GM18502 (cell line): ENCODE measurements around the gene UGT1A4.

ENCODE experiments used
- ATAC-seq: cut with Tn5 transposase; IDR thresholded peaks from one replicate; pipeline ENCODE4 v1.9.1; 2021; ENCODE audit warnings: mild to moderate bottlenecking; ENCODE audit not compliant: unreplicated experiment, poor library complexity

The UGT1A4 gene

GRCh38 chr2:233718552-233718951, at the start of gene UGT1A4:
Gene UGT1A4, plus strand, starts transcription at chr2:233718736. Its CDS starts 85 bp downstream, at chr2:233718821.
- ATAC-seq = no peak

DNA sequence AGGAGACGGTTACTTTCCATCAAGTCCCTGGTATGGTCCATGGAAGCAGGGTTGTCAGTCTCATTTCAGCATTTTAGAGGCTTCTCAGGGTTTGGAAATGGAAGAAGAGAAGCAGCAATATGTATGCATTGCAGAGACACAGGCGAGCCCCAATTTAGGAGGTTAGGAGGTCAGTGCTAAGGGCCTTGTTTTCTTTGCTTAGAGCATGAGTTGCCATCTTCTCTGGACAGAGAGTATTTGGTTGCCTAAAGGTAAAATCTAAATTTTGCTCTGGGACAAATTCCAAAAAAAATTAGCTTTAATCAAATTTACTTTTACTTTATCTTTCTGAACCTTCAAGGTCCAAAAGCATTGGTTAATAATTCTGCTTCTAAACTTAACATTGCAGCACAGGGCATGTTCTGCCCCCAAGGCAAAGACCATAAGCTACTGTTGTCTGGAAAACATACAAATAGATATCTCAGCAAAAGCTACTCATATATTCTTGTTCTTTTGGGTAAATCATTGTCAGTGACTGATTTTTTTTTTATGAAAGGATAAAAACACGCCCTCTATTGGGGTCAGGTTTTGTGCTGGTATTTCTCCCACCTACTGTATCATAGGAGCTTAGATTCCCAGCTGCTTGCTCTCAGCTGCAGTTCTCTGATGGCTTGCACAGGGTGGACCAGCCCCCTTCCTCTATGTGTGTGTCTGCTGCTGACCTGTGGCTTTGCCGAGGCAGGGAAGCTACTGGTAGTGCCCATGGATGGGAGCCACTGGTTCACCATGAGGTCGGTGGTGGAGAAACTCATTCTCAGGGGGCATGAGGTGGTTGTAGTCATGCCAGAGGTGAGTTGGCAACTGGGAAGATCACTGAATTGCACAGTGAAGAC, 47.0 kb upstream of the UGT1A4 start, which contains the start of gene UGT1A9:
Gene UGT1A9, plus strand, starts transcription at position 609 of the 872 bp plus-strand sequence. Its CDS starts 37 bp downstream, at position 646.
- no peak for ATAC-seq

GRCh38 chr2:233672886-233673285, 45.6 kb upstream of the UGT1A4 start:
- no peak for ATAC-seq

GRCh38 chr2:233673896-233674295, 44.6 kb upstream of the UGT1A4 start:
- no peak for ATAC-seq

DNA sequence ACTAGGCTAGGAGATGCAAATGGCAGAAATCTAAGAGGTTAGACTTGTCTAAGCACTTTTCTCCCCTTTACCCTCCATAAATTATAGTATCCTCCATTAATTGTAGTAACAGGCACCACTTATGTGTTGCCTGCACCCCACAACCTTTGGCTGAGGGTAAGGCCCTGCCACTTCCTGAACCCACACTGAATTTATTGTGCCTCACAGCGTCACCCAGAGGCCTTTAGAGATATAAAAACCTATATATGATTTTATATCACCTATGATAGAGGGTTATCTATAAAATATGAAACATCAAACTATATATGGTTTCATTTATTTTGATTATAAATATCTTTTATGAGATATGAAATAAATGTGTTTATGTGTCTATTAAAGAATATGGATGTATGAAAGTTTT, 44.2 kb upstream of the UGT1A4 start:
- no peak for ATAC-seq

- ATAC-seq = no peak
Observed at GRCh38 chr2:233674995-233675394, 43.5 kb upstream of the UGT1A4 start.

DNA sequence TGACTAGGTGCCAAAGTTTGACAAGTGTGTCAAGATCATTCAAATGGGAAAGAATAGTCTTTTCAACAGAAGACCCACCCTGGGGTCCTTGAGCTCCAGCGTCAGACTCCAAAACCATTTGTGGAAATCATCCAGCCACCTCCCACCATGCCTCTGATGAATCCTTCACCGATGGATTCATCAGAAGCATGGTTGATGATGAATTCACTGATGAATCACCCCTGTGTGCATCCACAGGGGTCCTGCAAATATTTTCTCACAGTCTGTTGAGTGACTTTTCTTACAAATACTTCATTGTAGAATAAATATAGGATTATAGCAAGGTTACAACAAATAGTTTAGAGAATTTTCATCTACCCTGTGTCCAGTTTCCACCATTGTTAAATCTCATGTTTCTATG, 42.5 kb upstream of the UGT1A4 start:
- ATAC-seq = no peak

DNA sequence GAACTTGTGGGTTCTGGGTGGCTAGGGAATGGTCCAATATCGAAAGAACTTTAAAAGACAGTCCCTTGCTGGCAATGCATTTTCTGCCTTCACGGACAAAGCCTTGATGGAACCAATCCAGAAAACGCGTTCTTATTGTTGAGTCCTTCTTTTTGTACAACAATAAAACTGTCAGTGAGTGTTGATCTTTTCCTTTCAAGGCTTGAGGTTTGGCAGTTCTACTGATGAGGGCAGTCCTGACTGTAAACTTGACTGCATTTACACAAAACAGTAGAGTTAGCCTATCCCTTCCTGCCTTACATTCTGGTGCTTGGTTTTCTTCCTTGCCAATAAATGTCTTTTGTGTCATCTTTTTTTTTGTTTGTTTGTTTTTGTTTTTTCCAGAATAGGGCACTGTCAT, 39.3 kb upstream of the UGT1A4 start:
- ATAC-seq = no peak

DNA sequence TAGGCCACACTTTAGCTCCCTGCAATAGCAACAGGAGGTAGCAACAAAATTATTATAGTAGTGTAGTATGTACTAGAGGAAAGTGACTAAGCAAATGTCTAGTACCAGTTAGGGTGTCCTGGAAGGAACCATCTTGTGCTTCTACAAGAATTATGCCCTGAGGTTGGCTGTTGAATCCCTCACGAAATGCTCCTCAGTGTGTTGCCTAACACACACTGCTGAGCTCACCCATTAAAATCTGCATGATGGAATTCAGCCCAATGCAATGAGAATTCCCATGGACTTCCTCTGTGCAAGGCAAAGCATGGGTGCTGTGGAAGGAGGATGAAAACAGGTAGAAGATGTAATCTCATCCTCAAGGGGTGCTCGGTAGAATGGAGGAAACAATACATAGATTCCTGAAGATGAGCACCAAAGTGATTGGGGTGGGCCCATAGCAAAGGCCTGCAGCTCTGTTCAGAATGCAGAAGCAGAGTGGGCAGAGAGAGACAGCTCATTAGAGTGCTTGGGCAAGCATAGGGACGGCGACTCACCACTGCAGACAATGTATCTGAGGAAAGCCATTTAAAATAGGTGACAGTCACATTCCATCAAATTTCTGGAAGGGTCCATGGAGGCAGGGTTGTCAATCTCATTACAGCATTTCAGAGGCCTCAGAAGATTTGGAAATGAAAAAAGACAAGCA, 38.0 kb upstream of the UGT1A4 start:
- ATAC-seq = no peak

DNA sequence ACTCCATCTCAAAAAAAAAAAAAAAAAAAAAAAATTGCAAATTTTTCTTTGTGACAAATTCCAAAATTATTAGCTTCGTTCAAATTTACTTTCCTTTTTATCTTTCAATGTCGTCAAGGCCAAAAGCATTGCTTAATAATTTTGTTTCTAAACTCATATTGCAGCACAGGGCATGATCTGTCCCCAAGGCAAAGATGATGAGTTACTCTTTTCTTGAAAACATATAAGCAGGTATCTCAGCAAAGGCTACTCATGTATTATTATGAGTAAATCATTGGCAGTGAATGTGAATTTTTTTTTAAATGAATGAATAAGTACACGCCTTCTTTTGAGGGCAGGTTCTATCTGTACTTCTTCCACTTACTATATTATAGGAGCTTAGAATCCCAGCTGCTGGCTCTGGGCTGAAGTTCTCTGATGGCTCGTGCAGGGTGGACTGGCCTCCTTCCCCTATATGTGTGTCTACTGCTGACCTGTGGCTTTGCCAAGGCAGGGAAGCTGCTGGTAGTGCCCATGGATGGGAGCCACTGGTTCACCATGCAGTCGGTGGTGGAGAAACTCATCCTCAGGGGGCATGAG, 36.9 kb upstream of the UGT1A4 start, which contains the start of gene UGT1A7:
Gene UGT1A7, plus strand, starts transcription at position 381 of the 579 bp plus-strand sequence. Its CDS starts 37 bp downstream, at position 418.
- ATAC-seq = no peak

DNA sequence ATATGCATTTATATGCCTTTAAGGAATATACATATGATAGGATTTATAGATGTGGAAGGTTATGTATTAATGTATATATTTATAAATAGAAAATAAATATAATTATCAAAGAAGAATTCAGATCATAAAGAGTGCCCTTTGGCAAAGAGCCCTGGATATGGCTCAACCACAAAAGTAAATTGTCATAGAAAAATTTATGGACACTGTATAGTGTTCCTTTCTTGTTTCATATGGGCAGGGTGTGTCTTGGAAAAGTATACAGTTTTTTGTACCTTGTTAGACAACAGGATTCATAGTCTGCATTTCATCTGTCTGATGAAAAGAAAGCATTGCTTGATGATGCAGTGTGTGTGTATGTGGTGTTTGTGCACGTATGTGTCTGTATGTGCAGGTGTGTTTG, 33.9 kb upstream of the UGT1A4 start:
- ATAC-seq = no peak

- no peak for ATAC-seq
Observed at GRCh38 chr2:233686928-233687327, 31.6 kb upstream of the UGT1A4 start.

DNA sequence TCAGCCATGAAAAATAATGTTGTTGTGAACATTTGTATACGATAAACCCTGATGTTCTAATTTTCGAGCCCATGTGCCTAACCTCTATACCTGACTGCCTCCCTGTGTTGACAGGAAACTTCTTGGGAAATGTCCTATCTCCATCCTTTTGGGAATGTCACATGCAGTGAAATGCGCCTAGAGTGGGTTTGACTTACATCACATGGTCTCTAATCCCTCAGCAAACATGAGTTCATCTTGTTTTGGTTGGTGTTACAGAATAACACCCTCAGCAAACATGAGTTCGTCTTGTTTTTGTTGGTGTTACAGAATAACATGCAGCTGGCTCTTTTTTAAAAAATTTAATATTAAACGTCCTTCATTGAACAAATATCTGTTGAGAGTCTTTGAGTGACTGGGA, 30.2 kb upstream of the UGT1A4 start:
- no peak for ATAC-seq

DNA sequence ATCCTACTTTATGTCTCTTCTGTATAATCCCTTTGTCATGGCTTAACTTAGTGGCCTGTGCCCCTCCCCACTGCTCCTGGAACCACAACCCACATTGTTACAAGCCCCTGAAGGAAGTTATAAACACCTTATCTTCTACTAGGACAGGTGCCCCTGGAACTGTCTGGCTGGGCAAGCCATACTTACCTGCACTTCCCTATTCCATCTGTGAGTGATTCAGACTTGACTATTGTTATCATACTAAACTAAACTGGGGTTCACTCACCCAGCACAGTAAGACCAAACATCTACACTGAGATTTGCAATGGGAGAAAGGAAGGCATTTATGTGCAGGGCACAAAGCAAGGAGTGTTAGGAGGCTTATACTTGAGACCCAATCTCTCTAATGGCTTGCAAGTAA, 29.5 kb upstream of the UGT1A4 start:
- ATAC-seq = no peak

- ATAC-seq = no peak
Observed at GRCh38 chr2:233689501-233689900, 29.0 kb upstream of the UGT1A4 start.

- no peak for ATAC-seq
Observed at GRCh38 chr2:233690444-233690843, 28.1 kb upstream of the UGT1A4 start.

DNA sequence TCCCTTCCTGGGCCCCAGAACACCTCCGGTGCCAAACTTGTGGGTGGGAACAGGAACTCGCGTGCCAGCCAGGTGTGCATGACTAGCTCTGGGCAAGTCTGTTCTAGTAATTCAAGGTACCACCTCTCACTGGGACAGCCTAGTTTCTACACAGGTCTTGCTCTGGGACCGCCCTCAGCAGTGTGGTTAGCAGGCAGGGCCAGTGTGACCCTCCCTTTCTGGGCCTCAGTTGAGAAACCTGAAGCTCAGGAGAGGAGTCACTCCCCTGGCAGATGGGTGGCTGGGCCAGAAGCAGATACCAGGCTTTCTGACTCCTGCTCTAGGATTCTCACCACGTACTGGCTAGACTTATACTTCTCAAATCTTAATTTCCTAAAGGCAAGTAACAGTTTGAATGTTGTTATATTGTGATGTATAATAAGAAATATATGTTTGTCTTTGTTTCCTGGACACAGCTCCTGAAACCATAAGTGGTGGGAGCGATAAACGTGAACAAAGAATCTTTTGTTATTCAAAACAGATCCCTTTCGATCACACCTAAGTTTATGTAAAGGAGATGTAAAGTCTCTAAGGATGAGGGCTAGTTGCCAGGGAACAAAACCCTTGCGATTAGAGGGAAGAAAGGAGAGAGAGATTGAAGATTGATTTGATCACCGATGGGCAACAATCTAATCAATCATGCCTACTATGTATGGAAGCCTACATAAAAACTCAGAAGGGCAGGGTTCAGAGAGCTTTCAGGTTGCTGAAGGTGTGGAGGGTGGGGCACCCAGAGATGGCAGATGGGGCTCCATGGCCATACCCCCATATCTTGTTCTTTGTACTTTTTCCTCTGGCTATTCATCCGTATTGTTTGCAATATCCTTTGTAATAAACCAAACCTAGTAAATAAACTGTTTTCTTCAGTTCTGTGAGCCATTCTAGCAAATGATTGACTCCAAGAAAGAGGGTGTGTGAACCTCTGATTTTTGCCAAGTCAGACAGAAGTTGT, 26.8 kb upstream of the UGT1A4 start:
- ATAC-seq = no peak

GRCh38 chr2:233692648-233693047, 25.9 kb upstream of the UGT1A4 start, which contains the start of gene UGT1A6:
Gene UGT1A6, plus strand, starts transcription at chr2:233692890. Its CDS starts 115 bp downstream, at chr2:233693005.
- ATAC-seq = no peak

DNA sequence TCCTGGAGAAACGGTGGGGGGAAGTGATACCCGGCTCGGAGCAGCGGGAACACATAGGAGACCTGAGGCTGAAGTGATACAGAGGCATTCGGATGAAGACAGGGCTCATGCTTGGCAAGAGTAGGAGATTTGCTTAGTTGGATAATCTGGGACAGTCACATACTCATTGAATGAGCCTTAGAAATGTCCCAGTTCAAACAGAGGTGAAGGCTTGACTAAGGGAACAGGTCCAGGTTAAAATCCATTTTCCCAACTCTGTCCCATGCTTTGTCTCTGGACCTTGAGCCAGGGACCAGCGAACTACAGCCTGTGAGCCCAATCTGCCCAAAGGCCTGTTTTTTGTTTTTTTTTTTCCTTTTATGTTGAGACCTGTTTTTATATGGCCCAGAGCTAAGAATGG, 24.6 kb upstream of the UGT1A4 start:
- no peak for ATAC-seq

DNA sequence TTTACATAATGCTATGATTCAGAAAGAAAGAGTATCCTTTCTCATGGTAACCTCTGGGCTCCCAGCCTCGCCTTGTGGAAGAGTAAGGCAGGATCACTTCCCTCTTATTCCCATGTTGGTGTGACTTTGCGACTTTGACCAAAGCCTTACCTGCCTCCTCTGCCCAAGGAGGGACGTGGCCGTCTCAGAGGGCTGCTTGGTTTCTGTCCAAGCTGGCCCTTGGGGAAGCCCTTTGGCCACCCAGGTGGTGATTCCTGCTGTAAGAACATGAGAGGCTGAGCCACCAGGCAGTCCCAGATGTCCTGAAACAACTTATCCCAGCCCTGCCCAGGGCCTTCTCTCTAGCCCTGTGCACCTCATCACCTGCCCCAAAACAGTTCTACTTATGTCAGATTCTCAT, 19.8 kb upstream of the UGT1A4 start:
- ATAC-seq = no peak
